ENCODE data around the gene HTRA2.

The HTRA2 gene

GRCh38 chr2:74500578-74500946 lies 29.2 kb upstream of the HTRA2 start:
- no peaks in the 10 kb centered on the region for H3K9me3 ChIP-seq (ENCODE audit: control insufficient read depth in 2 of 2, low read length in 2 of 2)
- peaks cover 40 to 42% of the 10 kb centered on the region in 2 donors for H3K4me1 ChIP-seq (ENCODE audit: control insufficient read depth in 2 of 2, insufficient read depth in 2 of 2, low read length in 2 of 2)
- H3K9ac ChIP-seq (ENCODE audit: low read depth in 1 of 2, low read length in 2 of 2), result no peak overlapping the region
- no peak overlapping the region for H3K4me3 ChIP-seq (ENCODE audit: low read length in 2 of 2)
- peaks cover 3 to 6% of the 10 kb centered on the region in 2 donors for H3K36me3 ChIP-seq (ENCODE audit: control insufficient read depth in 2 of 2, insufficient read depth in 2 of 2, low read length in 2 of 2)
- peaks cover 14 to 34% of the 10 kb centered on the region in 2 donors for H3K27me3 ChIP-seq (ENCODE audit: control insufficient read depth in 2 of 2, insufficient read depth in 2 of 2, low read length in 2 of 2)
- H3K27ac ChIP-seq (ENCODE audit: low read depth in 2 of 2, low read length in 2 of 2), result no peak overlapping the region

- Histone ChIP-seq H3K9ac (ENCODE audit: low read depth in 1 of 2, low read length in 2 of 2) (no peak overlapping the region), H3K36me3 (ENCODE audit: control insufficient read depth in 2 of 2, insufficient read depth in 2 of 2, low read length in 2 of 2) (peaks cover 7 to 12% of the 10 kb centered on the region in 2 donors), H3K27ac (ENCODE audit: low read depth in 2 of 2, low read length in 2 of 2) (no peak overlapping the region), H3K9me3 (ENCODE audit: control insufficient read depth in 2 of 2, low read length in 2 of 2) (no peaks in the 10 kb centered on the region), H3K27me3 (ENCODE audit: control insufficient read depth in 2 of 2, insufficient read depth in 2 of 2, low read length in 2 of 2) (peaks cover 14 to 34% of the 10 kb centered on the region in 2 donors), H3K4me3 (ENCODE audit: low read length in 2 of 2) (peak overlapping the region; percentile 85 to 90), H3K4me1 (ENCODE audit: control insufficient read depth in 2 of 2, insufficient read depth in 2 of 2, low read length in 2 of 2) (peaks cover 47 to 49% of the 10 kb centered on the region in 2 donors)
These were observed 28.2 kb upstream of the HTRA2 start for GRCh38 chr2:74501335-74502071.

- Histone ChIP-seq H3K36me3 (ENCODE audit: control insufficient read depth in 2 of 2, insufficient read depth in 2 of 2, low read length in 2 of 2) (peaks cover 7 to 12% of the 10 kb centered on the region in 2 donors), H3K27me3 (ENCODE audit: control insufficient read depth in 2 of 2, insufficient read depth in 2 of 2, low read length in 2 of 2) (peaks cover 14 to 31% of the 10 kb centered on the region in 2 donors), H3K27ac (ENCODE audit: low read depth in 2 of 2, low read length in 2 of 2) (peak overlapping the region; percentile 86 to 91), H3K9ac (ENCODE audit: low read depth in 1 of 2, low read length in 2 of 2) (peak overlapping the region; percentile 92 to 94), H3K4me1 (ENCODE audit: control insufficient read depth in 2 of 2, insufficient read depth in 2 of 2, low read length in 2 of 2) (peaks cover 54% of the 10 kb centered on the region in 2 donors), H3K9me3 (ENCODE audit: control insufficient read depth in 2 of 2, low read length in 2 of 2) (no peaks in the 10 kb centered on the region), H3K4me3 (ENCODE audit: low read length in 2 of 2) (peak overlapping the region; percentile 85 to 90)
These were observed 27.5 kb upstream of the HTRA2 start for GRCh38 chr2:74502147-74502719.

- H3K27me3 ChIP-seq (ENCODE audit: control insufficient read depth in 2 of 2, insufficient read depth in 2 of 2, low read length in 2 of 2), result peaks cover 14 to 24% of the 10 kb centered on the region in 2 donors
- H3K27ac ChIP-seq (ENCODE audit: low read depth in 2 of 2, low read length in 2 of 2), result peak overlapping the region; percentile 86 to 91
- H3K9me3 ChIP-seq (ENCODE audit: control insufficient read depth in 2 of 2, low read length in 2 of 2), result no peaks in the 10 kb centered on the region
- H3K4me3 ChIP-seq (ENCODE audit: low read length in 2 of 2), result peak overlapping the region; percentile 85 to 90
- peaks cover 7 to 12% of the 10 kb centered on the region in 2 donors for H3K36me3 ChIP-seq (ENCODE audit: control insufficient read depth in 2 of 2, insufficient read depth in 2 of 2, low read length in 2 of 2)
- peak overlapping the region; percentile 92 to 94 for H3K9ac ChIP-seq (ENCODE audit: low read depth in 1 of 2, low read length in 2 of 2)
- peaks cover 49 to 51% of the 10 kb centered on the region in 2 donors for H3K4me1 ChIP-seq (ENCODE audit: control insufficient read depth in 2 of 2, insufficient read depth in 2 of 2, low read length in 2 of 2)
These were observed 26.8 kb upstream of the HTRA2 start for GRCh38 chr2:74502720-74503505.

- H3K36me3 ChIP-seq (ENCODE audit: control insufficient read depth in 2 of 2, insufficient read depth in 2 of 2, low read length in 2 of 2), result peaks cover 7 to 12% of the 10 kb centered on the region in 2 donors
- peaks cover 10 to 15% of the 10 kb centered on the region in 2 donors for H3K27me3 ChIP-seq (ENCODE audit: control insufficient read depth in 2 of 2, insufficient read depth in 2 of 2, low read length in 2 of 2)
- H3K9me3 ChIP-seq (ENCODE audit: control insufficient read depth in 2 of 2, low read length in 2 of 2), result no peaks in the 10 kb centered on the region
- H3K4me1 ChIP-seq (ENCODE audit: control insufficient read depth in 2 of 2, insufficient read depth in 2 of 2, low read length in 2 of 2), result peaks cover 41 to 48% of the 10 kb centered on the region in 2 donors
- H3K9ac ChIP-seq (ENCODE audit: low read depth in 1 of 2, low read length in 2 of 2), result peak overlapping the region; percentile 92 to 94
- H3K27ac ChIP-seq (ENCODE audit: low read depth in 2 of 2, low read length in 2 of 2), result peak overlapping the region; percentile 86 to 91
- H3K4me3 ChIP-seq (ENCODE audit: low read length in 2 of 2), result peak overlapping the region; percentile 85 to 90
These were observed 25.9 kb upstream of the HTRA2 start for GRCh38 chr2:74503506-74504475.

- Histone ChIP-seq H3K27ac (ENCODE audit: low read depth in 2 of 2, low read length in 2 of 2) (no peak overlapping the region), H3K9me3 (ENCODE audit: control insufficient read depth in 2 of 2, low read length in 2 of 2) (no peaks in the 10 kb centered on the region), H3K36me3 (ENCODE audit: control insufficient read depth in 2 of 2, insufficient read depth in 2 of 2, low read length in 2 of 2) (peaks cover 7 to 12% of the 10 kb centered on the region in 2 donors), H3K9ac (ENCODE audit: low read depth in 1 of 2, low read length in 2 of 2) (no peak overlapping the region), H3K4me3 (ENCODE audit: low read length in 2 of 2) (no peak overlapping the region), H3K4me1 (ENCODE audit: control insufficient read depth in 2 of 2, insufficient read depth in 2 of 2, low read length in 2 of 2) (peaks cover 34 to 40% of the 10 kb centered on the region in 2 donors), H3K27me3 (ENCODE audit: control insufficient read depth in 2 of 2, insufficient read depth in 2 of 2, low read length in 2 of 2) (peaks cover 8 to 9% of the 10 kb centered on the region in 2 donors)
These were observed 25.1 kb upstream of the HTRA2 start for GRCh38 chr2:74504591-74504990.

GRCh38 chr2:74505448-74506246 lies 24.1 kb upstream of the HTRA2 start:
- H3K9ac ChIP-seq (ENCODE audit: low read depth in 1 of 2, low read length in 2 of 2), result no peak overlapping the region
- peak overlapping the region; percentile 2 to 41 for H3K4me3 ChIP-seq (ENCODE audit: low read length in 2 of 2)
- no peaks in the 10 kb centered on the region for H3K9me3 ChIP-seq (ENCODE audit: control insufficient read depth in 2 of 2, low read length in 2 of 2)
- peaks cover 29 to 36% of the 10 kb centered on the region in 2 donors for H3K4me1 ChIP-seq (ENCODE audit: control insufficient read depth in 2 of 2, insufficient read depth in 2 of 2, low read length in 2 of 2)
- H3K27me3 ChIP-seq (ENCODE audit: control insufficient read depth in 2 of 2, insufficient read depth in 2 of 2, low read length in 2 of 2), result peaks cover 9 to 10% of the 10 kb centered on the region in 2 donors
- no peak overlapping the region for H3K27ac ChIP-seq (ENCODE audit: low read depth in 2 of 2, low read length in 2 of 2)
- peaks cover 7 to 12% of the 10 kb centered on the region in 2 donors for H3K36me3 ChIP-seq (ENCODE audit: control insufficient read depth in 2 of 2, insufficient read depth in 2 of 2, low read length in 2 of 2)

GRCh38 chr2:74507145-74507925 lies 22.4 kb upstream of the HTRA2 start, which contains the start of gene PCGF1:
PCGF1 (minus strand) TSS chr2:74507695; CDS start chr2:74507668, 27 bp downstream.
- H3K27me3 ChIP-seq (ENCODE audit: control insufficient read depth in 2 of 2, insufficient read depth in 2 of 2, low read length in 2 of 2), result peaks cover 22 to 23% of the 10 kb centered on the region in 2 donors
- peaks cover 7 to 12% of the 10 kb centered on the region in 2 donors for H3K36me3 ChIP-seq (ENCODE audit: control insufficient read depth in 2 of 2, insufficient read depth in 2 of 2, low read length in 2 of 2)
- H3K9me3 ChIP-seq (ENCODE audit: control insufficient read depth in 2 of 2, low read length in 2 of 2), result no peaks in the 10 kb centered on the region
- peak within 1 kb of the TSS; percentile 99 to 100 for H3K9ac ChIP-seq (ENCODE audit: low read depth in 1 of 2, low read length in 2 of 2)
- peaks cover 24 to 36% of the 10 kb centered on the region in 2 donors for H3K4me1 ChIP-seq (ENCODE audit: control insufficient read depth in 2 of 2, insufficient read depth in 2 of 2, low read length in 2 of 2)
- peak within 1 kb of the TSS; percentile 97 to 100 for H3K4me3 ChIP-seq (ENCODE audit: low read length in 2 of 2)
- peak within 1 kb of the TSS; percentile 100 for H3K27ac ChIP-seq (ENCODE audit: low read depth in 2 of 2, low read length in 2 of 2)
